Measurements from ENCODE around the gene RNF149.
"Not testable (repeated sequence)": the region's sequence is repeated elsewhere in the genome, so short reads cannot be mapped to it uniquely, and the experiment has no call there.

GRCh38 chr2:101251246-101251781 is 57.2 kb downstream of the RNF149 start:
- not testable (repeated sequence) for TF ChIP-seq POLR2AphosphoS5, CTCF, EP300, POLR2A (IDR thresholded peaks at IDR 0.05)
